GM13977 (cell line): ENCODE results near the gene MUC5B.

Experiments
- DNase-seq: peaks from one replicate; pipeline ENCODE4 v3.0.0; 2012; ENCODE audit warnings: low spot score
- CTCF ChIP-seq: IDR thresholded peaks from 2 replicates; pipeline ENCODE4 v1.5.1; 2012; ENCODE audit warnings: mild to moderate bottlenecking, control low read depth; ENCODE audit not compliant: insufficient read depth; ENCODE audit errors: extremely low read depth, missing control alignments
- in situ Hi-C: fragments of 300-500 bp; cut with MboI; formaldehyde crosslinking; loops from one replicate; pipeline ENCODE4 v1.12.0; 2022; ENCODE audit warnings: low sequenced_read_pairs, low pct_unique_long_range_greater_than_20kb, mixed read lengths, inconsistent platforms; ENCODE audit not compliant: unreplicated experiment

The MUC5B gene

GRCh38 chr11:1232021-1232882, 9.4 kb downstream of the MUC5B start:
- DNase-seq, result no peak
- in situ Hi-C loops, result no loop called here
- TF ChIP-seq CTCF, result no peak

GRCh38 chr11:1232883-1233321, 10.0 kb downstream of the MUC5B start:
- no peak for TF ChIP-seq CTCF
- DNase-seq, result no peak
- in situ Hi-C loops, result no loop called here

DNA sequence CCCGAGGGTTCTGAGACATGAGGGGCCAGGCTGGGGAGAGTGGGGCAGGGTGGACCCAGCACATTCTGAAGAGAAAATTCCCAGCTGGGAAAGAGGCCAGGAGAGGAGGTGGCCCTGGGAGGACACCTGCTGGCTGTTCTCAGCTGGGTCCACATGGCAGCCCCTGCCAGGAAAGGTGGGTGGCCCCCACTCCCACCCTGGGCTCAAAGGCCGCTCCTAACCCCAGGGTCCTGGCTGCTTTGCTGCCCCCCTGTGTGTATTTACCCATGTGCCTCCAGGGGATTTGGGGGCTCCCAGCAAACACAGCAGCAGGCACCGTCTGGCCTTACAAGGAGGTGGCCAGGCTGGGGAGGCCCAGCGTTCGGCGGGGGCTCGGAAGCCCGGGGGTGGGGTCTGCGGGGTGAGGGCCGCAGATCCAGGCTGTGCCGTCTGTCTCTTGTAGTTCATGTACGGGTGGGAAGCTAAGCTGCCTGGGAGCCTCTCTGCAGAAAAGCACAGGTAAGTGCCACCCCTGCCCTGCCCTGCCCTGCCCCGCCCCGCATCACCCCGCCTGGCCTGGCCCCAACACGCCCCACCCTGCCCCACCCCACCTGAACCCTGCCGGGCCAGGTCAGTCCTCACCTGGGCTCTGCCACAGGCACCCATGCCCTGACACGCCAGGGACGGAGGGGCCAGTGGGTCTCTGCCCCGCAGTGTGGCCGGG, 10.6 kb downstream of the MUC5B start:
- DNase-seq, result no peak
- in situ Hi-C loops, result no loop called here
- no peak for TF ChIP-seq CTCF

DNA sequence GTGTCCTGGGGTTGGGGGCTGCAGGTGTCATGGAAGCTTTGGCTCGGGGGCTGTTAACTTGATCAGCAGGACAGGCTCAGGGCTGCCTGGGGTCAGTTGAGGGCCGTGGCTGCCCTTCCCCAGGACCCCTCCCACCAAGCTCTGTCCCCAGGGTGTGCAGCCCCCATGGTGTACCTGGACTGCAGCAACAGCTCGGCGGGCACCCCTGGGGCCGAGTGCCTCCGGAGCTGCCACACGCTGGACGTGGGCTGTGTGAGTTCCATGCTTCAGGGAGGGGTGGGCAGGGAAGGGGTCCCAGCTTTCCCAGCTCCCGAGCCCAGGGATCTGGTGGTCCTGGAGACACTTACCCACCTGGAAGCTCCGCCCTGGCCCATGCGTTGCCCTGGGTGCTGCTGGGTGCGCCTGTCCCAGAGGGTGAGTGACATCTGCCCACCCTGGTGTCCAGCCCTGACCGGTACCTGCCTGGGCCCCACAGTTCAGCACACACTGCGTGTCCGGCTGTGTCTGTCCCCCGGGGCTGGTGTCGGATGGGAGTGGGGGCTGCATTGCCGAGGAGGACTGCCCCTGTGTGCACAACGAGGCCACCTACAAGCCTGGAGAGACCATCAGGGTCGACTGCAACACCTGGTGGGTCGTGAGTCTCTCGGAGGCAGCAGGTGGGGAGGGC, 11.3 kb downstream of the MUC5B start:
- no peak for DNase-seq
- in situ Hi-C loops, result no loop called here
- no peak for TF ChIP-seq CTCF

DNA sequence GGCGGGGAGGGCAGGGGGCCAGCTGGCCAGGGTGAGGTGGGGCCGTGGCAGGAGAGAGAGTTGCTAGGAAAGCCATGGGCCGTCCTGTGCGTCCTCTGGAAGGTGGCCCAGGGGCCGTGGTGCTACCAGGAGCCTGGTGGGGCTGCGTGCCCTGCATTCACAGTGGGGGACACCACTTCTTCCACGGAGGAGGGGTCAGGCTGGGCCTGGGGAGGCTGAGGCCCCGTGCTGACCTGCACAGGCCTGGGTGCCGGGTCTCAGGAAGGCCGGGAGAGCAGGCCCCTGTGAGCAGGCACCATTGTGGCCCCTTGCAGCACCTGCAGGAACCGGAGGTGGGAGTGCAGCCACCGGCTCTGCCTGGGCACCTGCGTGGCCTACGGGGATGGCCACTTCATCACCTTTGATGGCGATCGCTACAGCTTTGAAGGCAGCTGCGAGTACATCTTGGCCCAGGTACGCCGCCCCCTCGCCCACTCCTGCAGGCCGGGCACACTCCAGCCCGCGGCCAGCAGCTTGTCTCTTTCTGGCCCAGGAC, 12.0 kb downstream of the MUC5B start:
- DNase-seq, result no peak

More for the DNA sequence above, 12.0 kb downstream of the MUC5B start:
- TF ChIP-seq CTCF, result no peak
- in situ Hi-C loops, result no loop called here
